22Rv1 (cell line): ENCODE results near the gene CLIP4.

Experiments used
- CTCF ChIP-seq: fragments of 450-650 bp; IDR thresholded peaks from 2 replicates; pipeline ENCODE4 v1.5.1; 2017; ENCODE audit warnings: mild to moderate bottlenecking
- ZFX ChIP-seq: fragments of 450-650 bp; IDR thresholded peaks from 2 replicates; pipeline ENCODE4 v1.6.1; 2017; ENCODE audit warnings: antibody characterized with exemption, borderline replicate concordance

- peak; percentile 88 for TF ChIP-seq CTCF
- no peak for TF ChIP-seq ZFX
Measured at GRCh38 chr2:29196792-29197788, 81.9 kb downstream of the CLIP4 start.
